Measurements from ENCODE around the gene XPA. TPM values are rescaled to one million over a fixed set of nuclear protein-coding genes. Genes with fewer than 3 reads are reported as not detected.
"Not testable (repeated sequence)": the region's sequence is repeated elsewhere in the genome, so short reads cannot be mapped to it uniquely, and the experiment has no call there.

XPA gene
- 9.1 to 11.6 TPM (median 10.2 TPM) in 3 replicates for total RNA-seq
- long read RNA-seq, transcript XPA-201 (6 exons, 1,417 nt): major isoform, 16 of 24 reads
- long read RNA-seq, partial matches to known transcripts: 2 of 24 reads
- long read RNA-seq, other reads (novel, unspliced or antisense): 5 of 24 reads

GRCh38 chr9:97696803-97697601, at the start of gene XPA:
Gene XPA, minus strand, starts transcription at chr9:97697340. Its CDS starts 48 bp downstream, at chr9:97697292.
- DNase-seq (ENCODE audit: low spot score): peak; percentile 99
- no peaks in the 10 kb centered on the region for H3K27me3 Mint-ChIP-seq (ENCODE audit: low read depth)
- peaks cover 37% of the 10 kb centered on the region for H3K4me1 Mint-ChIP-seq (ENCODE audit: low read depth)
- no peaks in the 10 kb centered on the region for H3K9me3 Mint-ChIP-seq (ENCODE audit: low read depth)
- H3K27ac Mint-ChIP-seq (ENCODE audit: unreplicated experiment): peak within 1 kb of the TSS; percentile 88
- H3K4me3 Mint-ChIP-seq (ENCODE audit: unreplicated experiment): peak within 1 kb of the TSS; percentile 85
- H3K36me3 Mint-ChIP-seq (ENCODE audit: low read depth): peaks cover 4% of the 10 kb centered on the region
- no peak for TF ChIP-seq CTCF (IDR thresholded peaks at IDR 0.05)

GRCh38 chr9:97744710-97745708, 47.9 kb upstream of the XPA start:
- peaks cover 67% of the 10 kb centered on the region for H3K27me3 Mint-ChIP-seq (ENCODE audit: low read depth)
- peaks cover 10% of the 10 kb centered on the region for H3K9me3 Mint-ChIP-seq (ENCODE audit: low read depth)
- DNase-seq (ENCODE audit: low spot score): no peak
- H3K4me3 Mint-ChIP-seq (ENCODE audit: unreplicated experiment): no peak overlapping the region
- H3K4me1 Mint-ChIP-seq (ENCODE audit: low read depth): peaks cover 6% of the 10 kb centered on the region
- no peak overlapping the region for H3K27ac Mint-ChIP-seq (ENCODE audit: unreplicated experiment)
- H3K36me3 Mint-ChIP-seq (ENCODE audit: low read depth): no peaks in the 10 kb centered on the region
- no peak for TF ChIP-seq CTCF (IDR thresholded peaks at IDR 0.05)

- H3K36me3 Mint-ChIP-seq (ENCODE audit: low read depth); H3K4me3 Mint-ChIP-seq (ENCODE audit: unreplicated experiment); DNase-seq (ENCODE audit: low spot score); H3K27ac Mint-ChIP-seq (ENCODE audit: unreplicated experiment); H3K4me1 Mint-ChIP-seq (ENCODE audit: low read depth): not testable (repeated sequence)
- peaks cover 10% of the 10 kb centered on the region for H3K9me3 Mint-ChIP-seq (ENCODE audit: low read depth)
- H3K27me3 Mint-ChIP-seq (ENCODE audit: low read depth): peaks cover 67% of the 10 kb centered on the region
These were observed 46.9 kb upstream of the XPA start for GRCh38 chr9:97744025-97744424.

GRCh38 chr9:97742545-97742944, 45.4 kb upstream of the XPA start:
- no peak for TF ChIP-seq CTCF (IDR thresholded peaks at IDR 0.05)
- peaks cover 10% of the 10 kb centered on the region for H3K9me3 Mint-ChIP-seq (ENCODE audit: low read depth)
- peaks cover 6% of the 10 kb centered on the region for H3K4me1 Mint-ChIP-seq (ENCODE audit: low read depth)
- peaks cover 66% of the 10 kb centered on the region for H3K27me3 Mint-ChIP-seq (ENCODE audit: low read depth)
- H3K4me3 Mint-ChIP-seq (ENCODE audit: unreplicated experiment): no peak overlapping the region
- no peak for DNase-seq (ENCODE audit: low spot score)
- no peaks in the 10 kb centered on the region for H3K36me3 Mint-ChIP-seq (ENCODE audit: low read depth)
- H3K27ac Mint-ChIP-seq (ENCODE audit: unreplicated experiment): no peak overlapping the region

GRCh38 chr9:97741947-97742346, 44.8 kb upstream of the XPA start:
- Mint-ChIP-seq H3K27ac (ENCODE audit: unreplicated experiment) (no peak overlapping the region), H3K27me3 (ENCODE audit: low read depth) (peaks cover 68% of the 10 kb centered on the region), H3K36me3 (ENCODE audit: low read depth) (no peaks in the 10 kb centered on the region), H3K9me3 (ENCODE audit: low read depth) (peaks cover 10% of the 10 kb centered on the region), H3K4me1 (ENCODE audit: low read depth) (peaks cover 6% of the 10 kb centered on the region), H3K4me3 (ENCODE audit: unreplicated experiment) (no peak overlapping the region)
- no peak for TF ChIP-seq CTCF (IDR thresholded peaks at IDR 0.05)
- DNase-seq (ENCODE audit: low spot score): no peak

Measured in chondrocyte (in vitro differentiated cells).